ENCODE data around the gene ZYX.

Gene ZYX

GRCh38 chr7:143362131-143363015 is 18.8 kb upstream of the ZYX start, which contains the start of gene FAM131B:
TSS of gene FAM131B (minus strand) at chr7:143362713. CDS start at chr7:143362603, 110 bp downstream.
- DNase-seq (ENCODE audit: low read depth, low spot score): no peak

- DNase-seq (ENCODE audit: low read depth, low spot score): no peak
These were observed 17.9 kb upstream of the ZYX start for GRCh38 chr7:143363016-143363937.

- DNase-seq (ENCODE audit: low read depth, low spot score): no peak
These were observed 13.2 kb upstream of the ZYX start for GRCh38 chr7:143367972-143368371.

- DNase-seq (ENCODE audit: low read depth, low spot score): no peak
These were observed 12.8 kb upstream of the ZYX start for GRCh38 chr7:143368387-143368786.

- DNase-seq (ENCODE audit: low read depth, low spot score): peak; percentile 83
These were observed 11.2 kb upstream of the ZYX start for GRCh38 chr7:143369678-143370651.

GRCh38 chr7:143372070-143372469 is 9.1 kb upstream of the ZYX start:
- no peak for DNase-seq (ENCODE audit: low read depth, low spot score)

- DNase-seq (ENCODE audit: low read depth, low spot score): no peak
These were observed 7.8 kb upstream of the ZYX start for GRCh38 chr7:143373255-143373794.

- no peak for DNase-seq (ENCODE audit: low read depth, low spot score)
These were observed 6.6 kb upstream of the ZYX start for GRCh38 chr7:143374561-143374960.

GRCh38 chr7:143375298-143376034 is 5.7 kb upstream of the ZYX start:
- no peak for DNase-seq (ENCODE audit: low read depth, low spot score)

GRCh38 chr7:143376396-143376795 is 4.7 kb upstream of the ZYX start:
- no peak for DNase-seq (ENCODE audit: low read depth, low spot score)

GRCh38 chr7:143379611-143380259 is 1.4 kb upstream of the ZYX start:
- no peak for DNase-seq (ENCODE audit: low read depth, low spot score)

GRCh38 chr7:143380260-143380645 is 892 bp upstream of the ZYX start:
- DNase-seq (ENCODE audit: low read depth, low spot score): no peak

GRCh38 chr7:143381427-143382125 is 431 bp downstream of the ZYX start:
- no peak for DNase-seq (ENCODE audit: low read depth, low spot score)

- DNase-seq (ENCODE audit: low read depth, low spot score): no peak
These were observed 1.1 kb downstream of the ZYX start for GRCh38 chr7:143382126-143382790.

- DNase-seq (ENCODE audit: low read depth, low spot score): no peak
These were observed 1.9 kb downstream of the ZYX start for GRCh38 chr7:143382791-143383641.

GRCh38 chr7:143383642-143383957 is 2.5 kb downstream of the ZYX start:
- DNase-seq (ENCODE audit: low read depth, low spot score): no peak

- no peak for DNase-seq (ENCODE audit: low read depth, low spot score)
These were observed 3.0 kb downstream of the ZYX start for GRCh38 chr7:143384148-143384547.

Data from iPS DF 19.7 (cell line).